Measurements from ENCODE around the gene NLRP6. TPM values are rescaled to one million over a fixed set of nuclear protein-coding genes. Genes with fewer than 3 reads are reported as not detected.

The NLRP6 gene
- total and polyA plus RNA-seq, 2 of the 4 experiments (the other 2 are of a cell fraction), result not detected

- 13% methylated on average over 48 of the region's 79 CpGs; no CpG with 5 or more reads in 1 of the 2 experiments for WGBS, 2 experiments (ENCODE audit: extremely low coverage in 2 of 2, insufficient read length in 1 of 2)
- no peak overlapping the region for H3K18ac ChIP-seq (ENCODE audit: low read depth, low read length)
- intact Hi-C loops (cut with micrococcal nuclease) (no loop called here), dilution Hi-C loops (cut with HindIII; ENCODE audit: low sequenced_read_pairs, unreplicated experiment) (no loop called here), in situ Hi-C loops (cut with MboI; ENCODE audit: low sequenced_read_pairs) (loop anchor here (10.0 kb wide), 1 partner anchor 56 kb away; no protein-coding TSS in a partner anchor)
- H3K23ac ChIP-seq (ENCODE audit: low read depth, low read length), result no peak overlapping the region
- no peak overlapping the region for H3K4me2 ChIP-seq (ENCODE audit: low read depth, low read length)
- H2AK5ac ChIP-seq (ENCODE audit: low read depth, low read length), result no peak overlapping the region
- no peak overlapping the region for H2BK20ac ChIP-seq (ENCODE audit: low read depth, low read length)
- H2BK5ac ChIP-seq (ENCODE audit: low read depth, low read length, poor library complexity, severe bottlenecking), result no peak overlapping the region
- H3K79me1 ChIP-seq (ENCODE audit: low read depth in 1 of 2, low read length in 2 of 2), result no peaks in the 10 kb centered on the region
- H4K20me1 ChIP-seq (ENCODE audit: insufficient read depth, low read length), result no peaks in the 10 kb centered on the region
- no peak overlapping the region for H3K4me3 ChIP-seq (ENCODE audit: insufficient read depth, low read depth, low read length)
- no peak overlapping the region for H2BK120ac ChIP-seq (ENCODE audit: low read depth, low read length)
- no peak for DNase-seq
- no peak overlapping the region for H4K91ac ChIP-seq (ENCODE audit: insufficient read depth, low read depth, low read length)
- no peak overlapping the region for H2AK9ac ChIP-seq (replicated peaks; ENCODE audit: low read depth, low read length, poor library complexity)
- no peak for ATAC-seq (ENCODE audit: low read depth)
- H3K56ac ChIP-seq (ENCODE audit: extremely low read depth, insufficient read depth, low read length), result no peak overlapping the region
- H3K4ac ChIP-seq (ENCODE audit: low read depth, low read length), result no peak overlapping the region
- POLR2A ChIA-PET (ENCODE audit: unreplicated experiment), result interaction anchor here (0.5 kb wide), 1 partner anchor 8 kb away, joined by 3 read pairs; the partner anchor contains the start of gene PGGHG
- CTCF ChIA-PET, result no interaction called here
- no peak overlapping the region for H4K5ac ChIP-seq (ENCODE audit: low read depth, low read length)
- no peak overlapping the region for H2AFZ ChIP-seq (replicated peaks; ENCODE audit: low read length, poor library complexity)
- no peaks in the 10 kb centered on the region for H3K9me1 ChIP-seq (ENCODE audit: insufficient read depth, low read length)
- H4K8ac ChIP-seq (ENCODE audit: low read depth in 2 of 2, low read length in 2 of 2), result no peak overlapping the region
- no TSS peak for BruUV-seq (replicated peaks)
- H3K27ac ChIP-seq (ENCODE audit: insufficient read depth, low read length), result no peak overlapping the region
- H3K4me1 ChIP-seq (ENCODE audit: control insufficient read depth, insufficient read depth, low read length), result no peaks in the 10 kb centered on the region
- TF ChIP-seq MAFK (IDR thresholded peaks at IDR 0.05; ENCODE audit: low read depth, low read length), result no peak
- TF ChIP-seq MXI1 (IDR thresholded peaks at IDR 0.05; ENCODE audit: borderline replicate concordance, low read depth, low read length), result no peak
- TF ChIP-seq POLR2A (IDR thresholded peaks at IDR 0.05; ENCODE audit: low read depth, low read length), result no peak
- TF ChIP-seq NFE2L2 (IDR thresholded peaks at IDR 0.05; ENCODE audit: low read depth, low read length), result no peak
- TF ChIP-seq FOS (IDR thresholded peaks at IDR 0.05; ENCODE audit: low read depth, low read length), result no peak
- TF ChIP-seq RFX5 (IDR thresholded peaks at IDR 0.05; ENCODE audit: low read depth, low read length), result no peak
- no peak for TF ChIP-seq SMC3 (IDR thresholded peaks at IDR 0.05; ENCODE audit: low read depth, low read length)
- H3K9ac ChIP-seq (ENCODE audit: low read depth, low read length), result no peak overlapping the region
- peaks cover 68% of the 10 kb centered on the region for H3K27me3 ChIP-seq (ENCODE audit: control insufficient read depth, insufficient read depth, low read length)
- H3K9me3 ChIP-seq (ENCODE audit: control insufficient read depth, insufficient read depth, low read length), result peaks cover 4% of the 10 kb centered on the region
- H3K36me3 ChIP-seq (ENCODE audit: control insufficient read depth, insufficient read depth, low read length), result no peaks in the 10 kb centered on the region
- H3K14ac ChIP-seq (replicated peaks; ENCODE audit: low read depth, low read length), result no peak overlapping the region
- H2BK15ac ChIP-seq (ENCODE audit: low read depth, low read length), result no peak overlapping the region
Observed at GRCh38 chr11:280706-281485, 2.7 kb downstream of the NLRP6 start.
